DND-41 (cell line): Measurements from ENCODE around the gene KIAA1549.

Experiments
- ATAC-seq: fragments of 200-7000 bp; cut with Tn5 transposase; 3 replicates; pipeline ENCODE4 v1.9.1; 2021; ENCODE audit warnings: low read depth; ENCODE audit not compliant: insufficient read depth
- DNase-seq: peaks from one replicate; pipeline ENCODE4 v3.0.0-alpha.2; 2020
- H2AFZ ChIP-seq: 2 replicates; pipeline ENCODE4 v1.6.0; 2012; ENCODE audit warnings: low read depth, low read length
- H3K27ac ChIP-seq: 2 replicates; pipeline ENCODE4 v1.5.1; 2012; ENCODE audit warnings: low read length, inconsistent platforms
- H3K27me3 ChIP-seq: fragments of 200-600 bp; sonication (generic); 2 replicates; pipeline ENCODE4 v1.6.0; 2012; ENCODE audit warnings: low read length, mild to moderate bottlenecking, inconsistent platforms; ENCODE audit not compliant: insufficient read depth, poor library complexity
- H3K36me3 ChIP-seq: 2 replicates; pipeline ENCODE4 v1.5.1; 2012; ENCODE audit warnings: low read length, inconsistent platforms; ENCODE audit not compliant: insufficient read depth
- H3K4me1 ChIP-seq: 2 replicates; pipeline ENCODE4 v1.5.1; 2012; ENCODE audit warnings: mild to moderate bottlenecking, low read length; ENCODE audit not compliant: insufficient read depth
- H3K4me2 ChIP-seq: 2 replicates; pipeline ENCODE4 v1.6.0; 2012; ENCODE audit warnings: mild to moderate bottlenecking, moderate library complexity, low read length, inconsistent platforms; ENCODE audit not compliant: insufficient read depth
- H3K4me3 ChIP-seq, 2 experiments: fragments of 200-600 bp in 1 of 2; shearing (Covaris generic) in 1 of 2; 2 replicates each; pipeline ENCODE4 v1.5.1; 2012 to 2016; ENCODE audit warnings: inconsistent platforms in 2 of 2, low read length in 2 of 2, mild to moderate bottlenecking in 2 of 2, low read depth in 1 of 2, moderate library complexity in 1 of 2
- H3K79me2 ChIP-seq: 2 replicates; pipeline ENCODE4 v1.6.0; 2012; ENCODE audit warnings: low read length, inconsistent platforms; ENCODE audit not compliant: insufficient read depth
- H3K9ac ChIP-seq: 2 replicates; pipeline ENCODE4 v1.6.0; 2012; ENCODE audit warnings: low read depth, mild to moderate bottlenecking, inconsistent platforms, low read length, moderate library complexity
- H3K9me3 ChIP-seq: 2 replicates; pipeline ENCODE4 v1.5.1; 2012; ENCODE audit warnings: low read length, moderate library complexity, mild to moderate bottlenecking, inconsistent platforms; ENCODE audit not compliant: insufficient read depth, severe bottlenecking
- H4K20me1 ChIP-seq: 2 replicates; pipeline ENCODE4 v1.6.0; 2012; ENCODE audit warnings: low read length; ENCODE audit not compliant: insufficient read depth
- CTCF ChIP-seq: IDR thresholded peaks from 2 replicates; pipeline ENCODE4 v1.5.1; 2012; ENCODE audit warnings: borderline replicate concordance, low read length, moderate library complexity, mild to moderate bottlenecking; ENCODE audit not compliant: poor library complexity, severe bottlenecking; ENCODE audit errors: extremely low read depth
- EZH2 ChIP-seq: IDR thresholded peaks from 3 replicates; pipeline ENCODE4 v1.6.1; 2012; ENCODE audit warnings: borderline replicate concordance, low read depth, mild to moderate bottlenecking, moderate library complexity, low read length, inconsistent platforms; ENCODE audit not compliant: severe bottlenecking

The KIAA1549 gene

GRCh38 chr7:138945821-138946220, 35.4 kb downstream of the KIAA1549 start:
- Histone ChIP-seq H3K79me2 (no peaks in the 10 kb centered on the region), H3K9ac (no peak overlapping the region), H2AFZ (no peak overlapping the region), H3K9me3 (no peaks in the 10 kb centered on the region), H3K27me3 (no peaks in the 10 kb centered on the region), H3K36me3 (no peaks in the 10 kb centered on the region), H3K4me1 (no peaks in the 10 kb centered on the region), H3K27ac (no peak overlapping the region), H4K20me1 (no peaks in the 10 kb centered on the region; the same call in 1 of the 2 replicates), H3K4me2 (no peak overlapping the region), H3K4me3 (no peak overlapping the region)
- ATAC-seq, result no peak
- no peak for DNase-seq
- no peak for TF ChIP-seq EZH2
- TF ChIP-seq CTCF, result no peak

GRCh38 chr7:138945154-138945553, 36.0 kb downstream of the KIAA1549 start:
- H3K4me1 ChIP-seq, result no peaks in the 10 kb centered on the region
- H3K27me3 ChIP-seq, result no peaks in the 10 kb centered on the region
- DNase-seq, result no peak

GRCh38 chr7:138944592-138944991, 36.6 kb downstream of the KIAA1549 start:
- Histone ChIP-seq H2AFZ (no peak overlapping the region), H4K20me1 (no peaks in the 10 kb centered on the region; the same call in 1 of the 2 replicates), H3K27me3 (no peaks in the 10 kb centered on the region), H3K4me2 (no peak overlapping the region), H3K4me3 (no peak overlapping the region), H3K79me2 (no peaks in the 10 kb centered on the region), H3K9me3 (no peaks in the 10 kb centered on the region), H3K9ac (no peak overlapping the region), H3K36me3 (no peaks in the 10 kb centered on the region), H3K27ac (no peak overlapping the region), H3K4me1 (no peaks in the 10 kb centered on the region)
- no peak for DNase-seq
- no peak for ATAC-seq
- TF ChIP-seq EZH2 (no peak), CTCF (no peak)

More at GRCh38 chr7:138945154-138945553, 36.0 kb downstream of the KIAA1549 start:
- no peak overlapping the region for H3K27ac ChIP-seq
- ATAC-seq, result no peak
- no peaks in the 10 kb centered on the region for H3K36me3 ChIP-seq
- no peaks in the 10 kb centered on the region for H3K9me3 ChIP-seq
- H3K4me2 ChIP-seq, result no peak overlapping the region
- no peak overlapping the region for H3K4me3 ChIP-seq
- H2AFZ ChIP-seq, result no peak overlapping the region
- no peaks in the 10 kb centered on the region for H3K79me2 ChIP-seq
- H4K20me1 ChIP-seq, result no peaks in the 10 kb centered on the region; the same call in 1 of the 2 replicates
- no peak for TF ChIP-seq EZH2
- TF ChIP-seq CTCF, result no peak
- no peak overlapping the region for H3K9ac ChIP-seq

- Histone ChIP-seq H3K4me2 (no peak overlapping the region), H4K20me1 (no peaks in the 10 kb centered on the region), H3K9ac (no peak overlapping the region), H3K4me3 (no peak overlapping the region), H2AFZ (no peak overlapping the region), H3K79me2 (no peaks in the 10 kb centered on the region), H3K4me1 (no peaks in the 10 kb centered on the region), H3K27ac (no peak overlapping the region), H3K27me3 (no peaks in the 10 kb centered on the region), H3K36me3 (no peaks in the 10 kb centered on the region), H3K9me3 (no peaks in the 10 kb centered on the region)
- no peak for DNase-seq
- ATAC-seq, result no peak
- TF ChIP-seq CTCF, result no peak
- TF ChIP-seq EZH2, result no peak
These were observed 38.1 kb downstream of the KIAA1549 start for GRCh38 chr7:138943061-138943460.
